Kidney capillary endothelial cell (primary cell): ENCODE measurements around the gene BBS10.
"Not testable (repeated sequence)": the region's sequence is repeated elsewhere in the genome, so short reads cannot be mapped to it uniquely, and the experiment has no call there.

ENCODE experiments used
- DNase-seq: peaks from one replicate; pipeline ENCODE4 v3.0.0-alpha.2; 2018; ENCODE audit warnings: low spot score

BBS10 gene

DNA sequence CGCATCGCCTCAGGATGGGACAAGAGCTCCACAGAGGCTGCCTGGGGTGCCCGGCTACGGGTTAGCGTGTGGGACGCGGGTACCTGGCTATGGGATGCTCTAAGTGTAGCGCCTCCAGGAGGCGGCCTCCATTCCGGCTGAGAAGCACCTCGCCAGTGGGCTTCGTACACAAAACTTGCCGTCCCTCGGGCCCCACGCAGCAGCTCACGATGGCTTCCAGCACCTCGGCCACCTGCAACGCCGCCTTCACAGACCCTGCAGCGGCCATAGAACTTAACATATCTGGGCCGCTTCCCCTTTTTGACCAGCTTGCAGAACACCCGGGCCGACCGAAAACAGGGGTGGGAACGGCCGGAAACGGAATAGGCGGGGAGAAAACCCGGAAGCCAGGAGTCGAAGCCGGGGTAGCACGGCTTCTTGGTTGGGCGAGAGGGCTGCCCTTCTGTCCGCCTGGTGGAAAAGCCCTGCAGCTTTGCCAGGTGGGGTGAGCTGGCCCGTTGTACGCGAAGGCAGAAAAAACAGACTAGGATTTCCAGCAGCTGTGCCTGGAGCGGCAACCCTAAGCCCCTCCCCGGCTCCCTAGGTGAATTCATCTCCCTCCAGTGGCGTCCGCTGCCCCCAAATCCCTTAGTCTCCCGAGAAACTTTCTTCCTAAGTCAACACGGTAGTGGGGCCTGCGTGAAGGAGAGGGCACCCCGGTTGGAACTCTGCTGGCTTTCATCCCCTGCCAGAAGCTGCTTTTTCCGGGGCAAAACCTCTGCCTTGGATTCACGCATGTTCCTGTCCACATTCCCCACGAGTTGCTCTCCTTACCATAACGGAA is at the start of gene BBS10:
Gene BBS10, minus strand, starts transcription at position 337 of the 823 bp plus-strand sequence. Its CDS starts 57 bp downstream, at position 280.
- peak; percentile 94 for DNase-seq

DNA sequence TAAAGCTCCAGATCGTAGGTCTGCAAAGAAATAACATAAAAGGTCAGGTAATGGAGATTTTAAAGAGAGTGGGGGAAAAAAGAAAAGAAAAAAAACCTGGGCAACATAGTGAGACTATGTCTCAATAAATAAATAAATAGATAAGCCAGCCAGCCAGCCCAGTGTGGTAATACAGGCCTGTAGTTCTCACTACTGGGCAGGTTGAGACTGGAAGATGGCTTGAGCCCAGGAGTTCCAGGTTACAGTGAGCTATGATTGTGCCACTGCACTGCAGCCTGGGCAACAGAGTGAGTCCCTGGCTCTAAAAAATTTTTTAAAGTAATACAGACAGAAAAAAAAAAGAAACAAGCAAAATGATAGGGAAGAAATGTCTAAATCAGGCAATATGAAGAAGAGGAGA is 43.2 kb upstream of the BBS10 start:
- no peak for DNase-seq

DNA sequence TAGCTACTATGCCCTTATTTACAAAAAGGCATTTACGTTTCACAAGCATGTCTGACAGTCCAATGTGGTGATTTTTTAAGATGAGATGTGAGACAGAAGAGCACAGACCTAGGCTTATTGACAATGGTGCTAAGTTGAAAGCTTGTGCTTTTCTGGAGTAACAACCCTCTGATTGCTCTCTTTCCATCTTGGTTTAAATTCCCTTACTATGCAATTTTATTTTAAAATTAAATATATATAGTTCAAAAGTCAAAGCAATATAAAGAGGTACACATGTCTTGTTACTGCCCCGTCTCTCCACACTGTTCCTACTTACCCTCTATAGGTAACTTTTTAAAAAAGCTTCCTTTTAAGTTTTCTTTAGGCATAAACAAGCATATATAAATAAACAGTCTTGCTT is 39.4 kb upstream of the BBS10 start:
- no peak for DNase-seq

DNA sequence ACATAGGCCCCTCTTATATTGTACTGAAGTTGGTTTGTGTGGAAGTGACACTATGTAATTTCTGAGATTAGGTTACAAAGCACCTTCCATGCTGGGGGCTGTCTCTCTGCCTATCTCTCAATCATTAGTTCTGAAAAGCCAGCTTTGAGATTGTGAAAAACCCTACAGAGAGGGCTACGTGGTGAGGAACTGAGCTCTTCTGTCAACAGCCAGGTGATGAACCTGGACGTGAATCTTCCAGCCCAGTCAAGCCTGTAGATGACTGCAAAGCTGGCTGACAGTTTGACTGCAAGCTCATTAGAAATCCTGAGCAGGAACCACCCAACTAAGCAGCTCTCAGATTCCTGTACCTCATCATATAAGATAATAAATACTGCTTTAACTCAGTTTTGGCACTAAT is 36.3 kb upstream of the BBS10 start:
- DNase-seq, result no peak

DNA sequence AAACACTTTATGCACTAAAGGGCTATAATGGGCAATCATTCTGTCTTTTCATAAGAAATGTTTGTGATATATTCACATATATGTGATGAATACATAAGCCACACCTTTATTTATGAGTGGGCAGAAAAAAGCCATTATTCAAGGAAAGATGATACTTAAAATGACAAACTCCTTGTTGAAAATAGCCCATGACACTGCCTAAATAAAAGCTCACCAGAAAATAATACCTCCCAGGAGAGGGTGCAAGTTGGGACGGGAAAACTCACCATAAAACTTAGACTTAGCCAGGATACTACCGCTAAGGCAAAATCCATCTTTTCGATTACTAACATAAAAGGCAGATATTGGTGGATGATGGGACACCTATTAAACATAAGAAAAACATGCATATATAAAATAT is 35.8 kb upstream of the BBS10 start:
- DNase-seq, result no peak

DNA sequence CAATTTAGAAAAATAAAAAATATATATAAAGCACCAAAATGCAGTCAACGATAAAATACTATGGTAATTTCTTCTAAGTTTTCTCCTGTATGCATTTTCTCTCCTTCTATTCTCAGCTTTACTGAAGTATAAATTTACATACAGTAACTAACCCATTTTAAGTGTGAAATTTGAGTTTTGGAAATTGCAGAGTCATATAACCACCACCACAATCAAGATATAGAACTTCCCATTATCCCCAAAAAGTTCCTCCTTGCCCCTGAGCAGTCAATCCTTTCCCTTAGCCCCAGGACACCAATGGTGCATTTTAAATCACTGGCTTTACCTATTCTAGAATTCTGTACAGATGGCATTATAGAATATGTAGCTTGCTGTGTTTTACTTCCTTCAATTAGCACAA is 31.0 kb upstream of the BBS10 start:
- no peak for DNase-seq

DNA sequence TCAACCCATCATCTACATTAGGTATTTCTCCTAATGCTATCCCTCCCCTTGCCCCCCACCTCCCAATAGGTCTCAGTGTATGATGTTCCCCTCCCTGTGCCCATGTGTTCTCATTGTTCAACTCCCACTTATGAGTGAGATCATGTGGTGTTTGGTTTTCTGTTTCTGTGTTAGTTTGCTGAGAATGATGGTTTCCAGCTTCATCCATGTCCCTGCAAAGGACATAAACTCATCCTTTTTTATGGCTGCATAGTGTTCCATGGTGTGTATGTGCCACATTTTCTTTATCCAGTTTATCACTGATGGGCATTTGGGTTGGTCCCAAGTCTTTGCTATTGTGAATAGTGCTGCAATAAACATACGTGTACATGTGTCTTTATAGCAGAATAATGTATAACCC is 28.7 kb upstream of the BBS10 start:
- DNase-seq, result not testable (repeated sequence)

DNA sequence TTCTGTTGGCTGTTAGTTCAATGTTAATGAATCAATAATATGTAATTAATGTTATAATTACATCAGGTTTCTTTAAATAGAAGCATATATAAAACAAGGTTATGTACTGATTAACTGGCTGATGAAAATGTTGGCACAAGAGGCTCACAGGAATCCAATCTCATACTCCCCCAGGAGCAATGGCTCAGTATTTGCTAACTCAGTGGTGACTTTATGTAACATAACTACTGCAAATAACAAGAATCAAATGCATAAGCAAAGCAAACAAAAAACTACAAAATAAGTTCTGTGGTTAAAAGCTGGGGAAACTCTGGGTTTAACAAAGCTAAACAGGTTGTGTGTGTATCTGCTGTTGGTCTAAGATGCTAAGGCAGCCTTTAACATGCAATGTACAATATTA is 27.7 kb upstream of the BBS10 start:
- DNase-seq, result no peak

DNA sequence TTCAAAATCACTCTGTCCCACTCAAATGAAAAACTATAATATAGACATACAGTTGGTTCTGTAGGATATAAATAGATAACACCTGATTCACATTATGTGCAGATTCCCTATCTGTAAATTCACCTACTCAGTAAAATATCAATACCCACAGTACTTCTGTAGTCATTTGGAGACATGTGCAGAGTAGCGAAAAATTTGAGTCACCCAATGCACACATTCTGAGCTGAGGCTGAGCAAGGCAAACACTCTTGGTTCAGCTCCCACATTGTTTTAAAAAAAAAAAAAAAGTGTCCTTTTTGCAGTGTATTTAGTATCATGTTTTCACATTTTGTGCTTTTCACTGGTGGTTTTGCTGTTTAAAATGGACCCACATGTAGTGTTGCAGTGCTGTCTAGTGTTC is 27.3 kb upstream of the BBS10 start:
- no peak for DNase-seq

DNA sequence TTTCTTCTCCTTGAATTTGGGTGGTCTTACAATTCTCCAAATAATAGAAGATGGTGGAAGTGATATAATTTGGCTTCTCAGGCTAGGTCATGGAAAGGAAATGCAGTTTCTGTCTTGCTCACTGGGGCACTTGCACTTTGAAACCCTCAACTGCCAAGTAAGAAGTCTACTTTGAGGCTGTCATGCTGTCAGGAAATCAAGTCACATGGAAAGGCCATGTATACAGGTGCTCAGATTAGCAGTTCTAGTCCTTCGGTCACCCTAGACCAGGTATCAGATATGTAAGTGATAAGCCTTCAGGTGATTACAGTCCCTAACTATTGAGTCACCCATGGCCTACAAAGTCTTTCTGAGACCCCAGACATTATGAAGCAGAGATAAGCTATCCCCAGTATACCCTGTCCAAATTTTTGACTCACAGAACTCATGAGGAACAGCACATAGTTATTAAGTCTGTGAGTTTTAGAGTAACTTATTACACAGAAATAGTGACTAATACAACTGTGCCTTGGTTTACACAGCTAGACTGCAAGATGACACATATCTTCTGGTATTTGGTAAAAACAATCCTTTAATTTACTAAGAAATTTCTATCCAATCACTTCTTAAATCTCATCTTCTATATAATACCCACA is 26.3 kb upstream of the BBS10 start:
- DNase-seq, result no peak

DNA sequence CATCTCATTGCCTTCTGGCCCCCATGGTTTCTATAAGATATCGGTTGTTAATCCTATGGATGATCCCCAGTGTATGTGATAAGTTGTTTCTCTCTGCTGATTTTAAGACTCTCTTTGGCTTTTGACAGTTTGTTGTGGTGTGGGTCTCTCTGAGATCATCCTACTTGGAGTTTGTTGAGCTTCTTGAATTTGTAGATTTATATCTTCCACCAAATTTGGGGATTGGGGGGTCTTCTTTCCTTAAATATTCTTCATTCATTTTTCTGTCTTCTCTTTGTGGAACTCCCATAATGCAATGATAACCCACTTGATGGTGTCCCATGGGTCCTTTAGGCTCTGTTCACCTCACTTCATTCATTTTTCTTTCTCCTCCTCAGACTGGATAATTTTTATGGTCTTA is 20.0 kb upstream of the BBS10 start:
- DNase-seq, result no peak

DNA sequence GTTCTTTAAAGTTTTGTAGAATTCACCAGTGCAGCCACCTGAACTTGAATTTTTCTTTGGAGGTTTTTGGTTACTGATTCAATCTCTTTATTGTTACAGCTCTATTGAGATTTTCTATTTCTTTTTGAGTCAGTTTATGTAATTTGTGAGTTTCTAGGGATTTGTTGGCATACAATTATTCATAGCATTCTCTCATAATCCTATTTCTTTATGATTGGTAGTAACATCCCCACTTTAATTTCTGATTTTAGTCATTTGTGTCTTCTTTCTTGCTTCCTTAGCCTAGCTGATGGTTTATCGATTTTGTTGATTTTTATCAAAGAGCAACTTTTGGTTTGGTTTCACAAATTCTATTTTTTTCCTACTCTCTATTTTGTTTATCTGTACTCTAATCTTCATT is 17.9 kb upstream of the BBS10 start:
- no peak for DNase-seq

DNA sequence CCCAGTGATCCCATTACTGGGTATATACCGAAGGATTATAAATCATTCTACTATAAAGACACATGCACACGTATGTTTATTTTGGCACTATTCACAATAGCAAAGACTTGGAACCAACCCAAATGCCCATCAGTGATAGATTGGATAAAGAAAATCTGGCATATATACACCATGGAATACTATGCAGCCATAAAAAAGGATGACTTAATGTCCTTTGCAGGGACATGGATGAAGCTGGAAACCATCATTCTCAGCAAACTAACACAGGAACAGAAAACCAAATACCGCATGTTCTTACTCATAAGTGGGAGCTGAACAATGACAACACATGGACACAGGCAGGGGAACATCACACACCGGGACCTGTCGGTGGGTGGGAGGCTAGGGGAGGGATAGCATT is 15.9 kb upstream of the BBS10 start:
- not testable (repeated sequence) for DNase-seq

DNA sequence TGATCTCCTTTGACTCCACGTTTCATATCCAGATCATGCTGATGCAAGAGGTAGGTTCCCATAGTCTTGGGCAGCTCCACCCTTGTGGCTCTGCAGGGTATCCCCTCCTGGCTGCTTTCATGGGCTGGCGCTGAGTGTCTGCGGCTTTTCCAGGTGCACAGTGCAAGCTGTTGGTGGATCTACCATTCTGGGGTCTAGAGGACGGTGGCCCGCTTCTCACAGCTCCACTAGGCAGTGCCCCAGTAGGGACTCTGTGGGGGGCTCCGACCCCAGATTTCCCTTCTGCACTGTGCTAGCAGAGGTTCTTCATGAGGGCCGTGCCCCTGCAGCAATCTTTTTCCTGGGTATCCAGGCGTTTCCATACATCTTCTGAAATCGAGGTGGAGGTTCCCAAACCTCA is 12.1 kb upstream of the BBS10 start:
- DNase-seq, result no peak

DNA sequence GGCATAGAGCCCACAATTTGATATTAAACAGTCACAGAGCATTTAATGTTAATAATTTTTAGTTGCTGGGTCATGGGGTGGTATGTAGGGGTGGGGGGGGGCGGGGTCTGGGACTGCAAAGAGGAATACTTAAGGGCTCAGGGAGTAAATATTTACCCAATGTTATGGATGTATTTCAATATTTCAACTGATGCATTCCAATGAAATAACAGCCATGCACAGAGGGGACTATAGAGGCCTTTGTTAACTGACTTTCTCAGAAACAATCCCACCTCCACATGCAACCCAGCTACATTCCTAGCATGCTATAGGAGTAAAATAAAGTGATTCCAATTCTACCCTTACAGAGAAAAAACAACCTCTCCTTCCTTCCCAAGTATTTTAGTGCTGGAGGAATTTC is 7.9 kb upstream of the BBS10 start:
- DNase-seq, result no peak

DNA sequence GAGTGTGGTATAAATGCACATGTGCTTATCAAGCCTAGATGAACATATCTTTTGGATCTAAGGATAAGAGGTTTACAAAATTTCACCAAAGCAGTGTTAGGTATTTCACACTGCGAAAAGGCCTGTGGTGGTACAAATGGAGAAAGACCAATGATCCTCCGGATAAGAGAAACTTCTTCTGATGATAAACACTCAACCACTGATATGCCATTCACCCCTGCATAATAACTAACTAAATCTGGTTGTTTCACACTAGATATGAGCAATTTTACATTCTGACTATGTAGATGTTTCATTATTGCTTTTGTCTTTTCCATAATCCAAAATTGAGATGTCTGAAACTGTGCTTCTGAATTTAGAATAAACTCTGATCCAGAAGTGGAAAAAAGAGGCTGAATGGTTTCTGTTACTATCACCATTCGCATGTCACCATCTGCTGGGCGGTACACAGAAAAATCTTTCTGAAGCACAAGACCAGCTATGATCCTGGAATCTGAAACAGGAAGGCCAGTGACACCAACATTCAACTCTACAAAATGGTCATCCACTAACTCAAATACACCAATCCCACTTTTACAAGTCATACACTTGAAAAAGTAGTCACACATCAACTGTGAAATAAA is 1.3 kb downstream of the BBS10 start:
- peak; percentile 65 for DNase-seq

DNA sequence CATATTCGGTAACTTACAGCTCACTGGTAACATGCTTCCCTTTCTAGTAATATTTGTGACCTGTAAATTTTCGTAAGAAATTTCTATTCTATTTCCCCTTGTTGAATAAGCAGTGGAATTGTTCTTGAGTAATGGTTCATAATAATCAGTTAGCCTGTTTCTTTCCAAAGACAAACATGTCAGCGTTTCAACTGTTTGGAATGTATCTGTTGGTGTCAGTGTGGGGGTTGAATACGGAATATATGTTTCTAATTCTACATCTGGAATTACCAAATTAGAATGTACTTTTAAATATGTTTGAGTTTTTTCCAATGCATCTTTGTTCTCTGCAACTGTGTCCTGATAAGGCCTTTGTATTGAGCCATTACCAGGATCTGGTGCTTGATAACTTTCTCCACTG is 2.0 kb downstream of the BBS10 start:
- no peak for DNase-seq

DNA sequence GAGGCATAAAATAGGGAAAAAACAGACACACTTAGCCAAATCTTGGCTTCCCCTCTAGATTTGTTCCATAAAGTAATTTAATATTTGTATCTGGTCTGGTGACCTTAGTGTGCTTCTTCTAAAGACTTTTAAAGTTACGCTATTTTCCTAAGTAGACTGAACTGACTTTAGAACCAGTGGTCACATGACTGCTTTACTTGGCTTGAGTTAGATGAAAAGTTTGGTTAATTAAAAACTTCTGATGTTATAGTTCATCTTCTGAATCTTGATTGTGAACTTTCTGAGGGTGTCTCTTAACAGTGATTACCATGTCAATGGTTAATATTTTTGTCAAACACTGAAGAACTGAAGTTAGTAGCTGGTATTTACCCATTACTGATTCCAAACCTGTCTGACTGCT is 2.6 kb downstream of the BBS10 start:
- no peak for DNase-seq

DNA sequence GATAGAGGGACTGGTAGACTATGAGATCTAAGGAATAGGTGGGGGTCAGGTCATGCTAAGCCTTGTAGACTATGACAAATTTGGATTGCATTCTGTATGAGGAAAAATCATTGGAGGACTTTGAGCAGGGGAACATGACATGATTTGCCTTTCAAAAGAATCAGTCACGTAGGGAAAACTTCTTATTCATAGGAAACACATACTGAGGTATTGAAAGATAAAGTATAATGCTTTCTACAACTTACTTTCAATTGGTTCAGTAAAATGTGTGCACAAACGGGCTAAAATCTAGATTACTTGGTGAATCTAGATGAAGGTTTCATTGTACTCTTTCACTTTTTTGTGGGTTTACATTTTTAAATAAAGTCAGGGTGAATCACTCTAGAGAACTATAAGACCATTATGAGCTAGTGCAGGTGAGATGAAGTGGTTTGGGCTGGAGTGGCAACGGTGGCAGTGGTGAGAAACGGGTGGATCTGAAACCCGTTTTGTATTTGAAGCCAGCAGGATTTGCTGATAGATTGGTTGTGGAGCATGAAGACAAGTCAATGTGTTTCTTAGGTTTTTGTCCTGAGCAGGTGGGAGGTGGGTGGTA is 6.7 kb downstream of the BBS10 start:
- DNase-seq, result no peak

DNA sequence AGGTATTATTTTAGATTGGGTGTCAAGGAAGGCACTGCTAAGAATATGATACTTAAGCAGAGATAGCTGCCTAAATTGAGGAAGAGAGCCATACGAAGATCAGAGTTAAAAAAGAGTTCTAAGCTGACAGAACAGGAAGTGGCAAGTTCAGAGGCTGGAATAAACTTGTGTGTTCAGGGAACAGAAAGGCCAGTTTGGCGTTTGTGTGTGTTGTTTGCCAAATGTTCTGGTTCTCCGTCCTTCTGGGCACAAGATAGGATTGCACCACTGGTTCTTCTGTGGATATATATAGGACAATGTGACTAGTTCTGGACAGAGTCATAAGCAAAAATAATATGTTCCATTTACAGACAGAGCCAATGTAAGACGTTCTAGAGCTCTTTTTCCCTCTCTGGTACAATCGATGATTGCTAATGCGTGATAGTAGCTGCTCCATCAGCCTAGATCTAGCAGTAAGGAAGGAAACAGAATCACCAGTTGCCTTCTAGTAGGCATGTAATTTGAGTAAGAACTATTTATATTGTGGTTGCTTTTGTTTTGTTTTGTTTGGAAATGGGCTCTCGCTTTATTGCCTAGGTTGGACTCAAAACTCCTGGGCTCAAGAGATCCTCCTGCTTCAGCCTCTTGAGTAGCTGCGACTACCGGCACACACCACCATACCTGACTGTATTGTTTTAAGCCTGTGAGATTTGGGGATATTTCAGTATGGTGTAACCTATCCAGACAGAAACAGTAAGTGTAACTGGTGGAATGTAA is 7.4 kb downstream of the BBS10 start:
- no peak for DNase-seq

DNA sequence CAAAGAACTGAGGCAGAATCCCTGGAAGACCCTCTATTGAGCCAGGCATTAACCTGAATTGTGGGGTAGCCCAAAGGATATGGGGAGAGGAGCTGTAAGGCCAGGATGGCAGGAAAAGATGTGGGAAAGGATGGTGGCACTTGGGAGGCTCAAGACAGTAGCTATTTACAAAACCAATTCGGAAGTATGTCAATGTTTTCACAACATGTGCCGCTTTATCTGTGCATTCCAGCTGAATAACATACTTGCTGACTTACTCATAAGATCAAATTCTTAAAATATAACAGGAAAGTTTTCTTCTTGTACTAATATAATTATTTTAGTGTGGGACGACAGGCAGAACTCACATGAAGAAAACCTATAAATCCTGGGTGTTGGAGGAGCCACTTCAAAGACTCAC is 10.6 kb downstream of the BBS10 start:
- DNase-seq, result no peak

DNA sequence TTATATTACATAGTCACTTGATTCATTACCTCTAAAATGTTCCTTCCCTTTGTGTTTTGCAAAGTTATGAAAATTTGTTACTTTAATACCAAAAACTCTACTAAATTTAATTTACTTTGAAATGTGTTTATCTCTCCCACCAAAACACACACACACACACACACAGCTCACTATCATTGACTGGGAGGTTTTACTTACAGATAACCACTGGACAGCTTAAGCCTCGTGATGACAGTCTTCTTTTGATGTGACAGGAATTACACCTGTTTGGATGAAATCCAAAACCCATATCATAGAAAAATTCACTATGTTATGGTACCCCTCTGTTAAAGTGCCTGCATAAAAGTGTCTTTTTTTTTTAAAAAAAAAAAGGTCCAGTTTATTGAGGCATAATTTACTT is 15.6 kb downstream of the BBS10 start:
- DNase-seq, result no peak
